GM21529 (cell line): Measurements from ENCODE around the gene MORC1.
A peak's percentile ranks its signal among the peaks of the same experiment; 100 is the strongest.

Experiments used
- ATAC-seq: cut with Tn5 transposase; IDR thresholded peaks from one replicate; pipeline ENCODE4 v1.9.1; 2021; ENCODE audit not compliant: unreplicated experiment

Gene MORC1

DNA sequence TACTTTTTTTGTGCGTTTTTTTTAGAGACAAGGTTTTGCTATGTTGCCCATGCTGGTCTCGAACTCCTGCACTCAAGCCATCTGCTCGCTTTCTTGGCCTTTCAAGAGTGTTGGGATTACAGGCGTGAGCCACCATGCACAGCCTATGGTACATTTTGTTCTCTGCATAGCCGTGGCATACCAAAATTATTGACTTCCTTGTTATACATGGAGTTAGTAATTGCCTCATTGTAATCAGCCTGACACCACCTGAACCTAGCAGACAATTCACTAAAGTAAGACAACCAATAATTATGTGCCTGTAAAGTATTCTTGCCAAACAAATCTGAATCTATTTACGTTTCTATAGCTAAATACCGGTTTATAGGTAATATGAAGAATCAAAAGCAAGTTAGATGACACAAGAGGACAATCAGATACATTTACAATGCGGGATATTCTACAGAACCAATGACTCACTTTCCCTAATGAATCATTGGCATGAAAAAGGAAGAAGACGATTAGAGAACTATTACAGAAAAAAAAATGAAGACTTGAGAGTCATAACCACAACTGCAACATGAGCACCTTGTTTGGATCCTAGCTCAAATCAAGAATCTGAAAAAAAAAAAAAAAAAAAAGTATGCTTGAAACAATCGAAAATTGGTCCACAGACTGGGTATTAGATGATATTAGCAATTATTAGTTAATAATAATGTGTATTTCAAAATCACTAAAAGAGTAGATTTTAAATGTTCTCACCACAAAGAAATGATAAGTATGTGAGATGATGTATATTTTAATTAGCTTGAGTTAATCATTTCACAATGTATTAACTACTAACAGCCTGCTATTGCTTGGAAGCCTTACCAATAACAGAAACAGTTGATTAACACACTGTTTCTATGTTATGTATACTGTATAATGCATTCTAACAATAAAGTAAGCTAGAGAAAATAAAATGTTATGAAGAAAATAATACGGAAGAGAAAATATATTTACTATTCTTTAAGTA, 171.3 kb downstream of the MORC1 start:
- no peak for ATAC-seq

GRCh38 chr3:108940568-108941263, 177.2 kb downstream of the MORC1 start:
- ATAC-seq: no peak

- no peak for ATAC-seq
Measured at GRCh38 chr3:108940166-108940565, 177.8 kb downstream of the MORC1 start.

DNA sequence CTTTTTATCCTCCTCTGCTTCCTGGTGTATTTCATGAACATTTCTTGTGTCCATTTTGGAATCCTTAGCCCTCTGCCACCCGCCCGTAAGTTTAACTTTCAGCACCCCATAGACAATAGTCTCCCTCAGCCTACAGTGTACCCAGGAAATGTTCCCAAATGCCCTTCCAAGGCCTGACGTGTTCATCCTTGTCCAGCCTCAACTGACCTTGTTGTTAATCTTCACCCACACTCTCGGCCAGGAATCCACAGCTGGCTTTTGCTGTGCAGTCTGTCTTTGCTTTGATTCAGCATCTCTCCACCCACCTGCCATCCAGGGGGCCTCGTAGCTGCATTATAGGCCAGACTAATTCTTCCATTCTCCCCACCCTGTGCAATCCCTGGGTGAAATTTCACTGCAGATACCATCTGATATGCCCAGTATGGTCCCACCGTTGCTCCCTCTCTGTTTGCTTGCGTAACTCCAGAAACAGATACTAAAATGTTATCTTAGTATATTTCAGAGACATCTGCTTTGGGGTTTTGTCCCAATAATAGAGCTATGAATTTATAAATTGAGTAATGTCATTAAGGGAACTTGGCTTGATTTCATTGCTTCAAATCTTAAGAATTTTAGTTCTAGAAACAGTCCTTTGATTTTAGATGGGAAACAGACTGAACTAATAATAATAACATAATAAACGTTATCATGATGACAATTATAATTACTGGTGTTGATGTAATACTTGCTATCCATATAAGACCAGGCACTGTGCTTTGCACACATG, 180.8 kb downstream of the MORC1 start:
- ATAC-seq: no peak

DNA sequence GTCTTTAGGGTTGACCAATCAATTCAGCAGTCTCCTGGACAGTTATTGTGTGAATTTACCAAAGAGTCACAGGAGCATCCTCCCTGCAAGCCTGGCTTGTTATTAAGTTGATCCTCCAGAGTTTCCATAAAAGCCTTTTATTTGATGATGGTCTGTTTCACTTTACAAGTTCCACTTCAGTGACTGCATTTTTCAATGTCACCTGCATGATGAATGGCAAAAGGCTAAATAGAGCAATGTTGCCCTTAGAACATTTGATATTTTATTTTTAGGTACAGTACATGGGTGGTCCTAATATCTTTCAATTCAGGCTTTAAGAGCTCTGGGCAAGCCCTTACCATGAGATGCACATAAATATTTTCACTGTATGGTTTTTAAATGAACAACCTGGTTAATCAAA, 186.9 kb downstream of the MORC1 start:
- no peak for ATAC-seq

DNA sequence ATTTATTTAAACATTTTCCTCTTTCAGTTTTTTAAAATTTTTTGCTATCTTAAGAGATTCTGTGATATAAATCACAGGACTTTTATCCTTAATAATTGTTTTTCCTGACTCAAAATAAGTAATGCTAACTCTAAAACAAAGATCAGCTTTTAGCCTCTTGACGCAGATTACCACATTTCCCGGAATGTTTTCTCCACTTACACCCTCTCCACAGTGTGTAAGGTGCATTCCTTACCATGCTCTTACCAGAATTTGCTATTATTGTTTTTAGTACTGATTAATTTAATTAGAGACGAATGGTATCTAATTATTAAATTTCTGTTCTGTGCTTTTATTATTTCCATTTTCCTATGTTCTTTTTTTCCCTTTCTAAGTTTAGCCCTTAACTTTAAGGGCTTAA, 199.1 kb downstream of the MORC1 start:
- no peak for ATAC-seq

DNA sequence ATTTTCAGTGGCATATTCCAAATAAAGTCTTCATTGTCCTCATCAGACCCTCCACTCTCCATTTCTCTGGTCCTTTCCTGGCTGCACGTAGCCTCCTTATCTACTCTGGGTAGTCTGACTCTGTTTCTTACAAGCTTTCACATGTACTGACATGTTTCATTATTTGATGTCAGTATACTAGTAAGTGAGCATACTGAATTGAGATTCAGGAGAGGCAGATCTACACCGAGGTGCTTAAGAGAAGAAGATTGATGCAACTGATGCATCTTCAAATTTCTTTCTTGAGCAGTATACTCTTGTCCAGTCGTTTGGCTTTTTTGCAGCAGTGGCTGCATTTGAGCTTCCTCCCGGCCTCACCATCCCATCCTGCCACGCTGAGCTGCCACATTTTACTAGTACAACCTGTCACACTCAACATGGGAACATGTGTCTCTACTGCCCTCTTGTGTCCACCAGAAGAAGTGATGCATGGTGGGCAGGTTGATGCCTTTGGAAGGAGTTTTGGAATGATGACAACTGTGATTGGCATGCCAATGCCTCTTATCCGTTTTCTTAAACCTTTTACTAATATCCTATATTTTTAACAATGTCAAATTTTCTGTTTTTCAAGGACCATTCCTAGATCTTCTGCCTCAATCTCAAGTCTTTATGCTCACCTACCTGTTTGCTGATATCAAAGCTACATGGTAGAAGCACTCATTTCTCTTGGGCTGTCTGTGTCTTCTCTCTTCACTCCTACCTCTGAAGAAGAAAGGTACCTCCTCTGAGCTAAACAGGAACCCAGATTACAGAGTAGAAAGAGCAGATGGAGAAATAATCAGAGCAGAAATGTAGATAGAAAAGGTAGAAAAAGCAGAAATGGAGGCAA, 202.9 kb downstream of the MORC1 start:
- peak; percentile 98 for ATAC-seq

- ATAC-seq: no peak
Measured at GRCh38 chr3:108909799-108910198, 208.1 kb downstream of the MORC1 start.
